HepG2 (cell line): ENCODE results near the gene NHSL1. TPM values are rescaled to one million over a fixed set of nuclear protein-coding genes. Genes with fewer than 3 reads are reported as not detected.

ENCODE experiments used
- ATAC-seq: fragments of 200-7000 bp; cut with Tn5 transposase; 3 replicates; pipeline ENCODE4 v1.9.1; 2020; ENCODE audit warnings: mild to moderate bottlenecking, moderate library complexity
- BruUV-seq: library from RNA; stranded (reverse); fragments of 400-500 nt; replicated peaks from 2 replicates; lab custom pipeline; 2021; lab: Mats Ljungman, UMichigan
- CTCF ChIA-PET: fragments of 300-600 bp; formaldehyde crosslinking; extraction: SDS; loops from one replicate; lab custom pipeline; 2021; ENCODE audit warnings: low total read pairs, inconsistent platforms, low intra/inter-chr PET ratio; lab: Yijun Ruan, JAX
- POLR2A ChIA-PET: fragments of 350-600 bp; sonication (Branson Sonifier 250); formaldehyde crosslinking; loops from one replicate; lab custom pipeline; 2020; ENCODE audit warnings: antibody characterized with exemption, inconsistent platforms; lab: Yijun Ruan, JAX
- DNase-seq: peaks from one replicate; pipeline ENCODE4 v3.0.0-alpha.2; 2015; ENCODE audit warnings: low spot score
- FAIRE-seq: peaks from 3 replicates; lab custom pipeline; 2011; peaks lifted over from hg19 to GRCh38; lab: Jason Lieb, UNC
- H2AFZ ChIP-seq: one replicate; pipeline ENCODE4 v1.6.1; 2011; ENCODE audit warnings: low read length, inconsistent platforms
- H3K27ac ChIP-seq: fragments of 300-600 bp; 3 replicates; pipeline ENCODE4 v1.8.0; 2011; ENCODE audit warnings: mixed run types, mild to moderate bottlenecking, mixed read lengths, low read length, inconsistent platforms; ENCODE audit not compliant: insufficient read depth; ENCODE audit errors: extremely low read length
- H3K27me3 ChIP-seq, 2 experiments: fragments of 200-600 bp in 1 of 2; 2 replicates in 1 of 2; 3 replicates in 1 of 2; pipeline versions ENCODE4 v1.6.0 to v1.8.0; 2011; ENCODE audit warnings: low read length in 2 of 2, mild to moderate bottlenecking in 2 of 2, moderate library complexity in 2 of 2, inconsistent platforms in 1 of 2; ENCODE audit not compliant: insufficient read depth in 2 of 2, control insufficient read depth in 1 of 2
- H3K36me3 ChIP-seq, 2 experiments: fragments of 200-600 bp in 1 of 2; replicated peaks in 1 of 2; 2 replicates in 1 of 2; 3 replicates in 1 of 2; pipeline versions ENCODE4 v1.5.1 to v1.8.0; 2011; ENCODE audit warnings: low read length in 2 of 2, inconsistent platforms in 1 of 2; ENCODE audit not compliant: insufficient read depth in 2 of 2, control insufficient read depth in 1 of 2
- H3K4me1 ChIP-seq: 2 replicates; pipeline ENCODE4 v1.5.1; 2012; ENCODE audit warnings: low read length, inconsistent platforms; ENCODE audit not compliant: insufficient read depth
- H3K4me2 ChIP-seq: 2 replicates; pipeline ENCODE4 v1.6.0; 2011; ENCODE audit warnings: low read depth, low read length, inconsistent platforms
- H3K4me3 ChIP-seq, 3 experiments: fragments of 200-600 bp in 1 of 3; sonication (generic), shearing (Covaris generic) in 1 of 3; replicated peaks in 1 of 3; 2 replicates each; pipeline ENCODE4 v1.5.1; 2011 to 2016; ENCODE audit warnings: low read length in 3 of 3, inconsistent platforms in 2 of 3, low read depth in 2 of 3, mild to moderate bottlenecking in 2 of 3, control low read depth in 1 of 3, mixed read lengths in 1 of 3; ENCODE audit not compliant: insufficient read depth in 1 of 3
- H3K79me2 ChIP-seq: one replicate; pipeline ENCODE4 v1.6.1; 2011; ENCODE audit warnings: low read length, inconsistent platforms; ENCODE audit not compliant: insufficient read depth
- H3K9ac ChIP-seq: 2 replicates; pipeline ENCODE4 v1.6.0; 2011; ENCODE audit warnings: mild to moderate bottlenecking, low read depth, low read length, inconsistent platforms; ENCODE audit not compliant: insufficient read depth
- H3K9me3 ChIP-seq: 2 replicates; pipeline ENCODE4 v1.5.1; 2012; ENCODE audit warnings: mild to moderate bottlenecking, low read length
- H4K20me1 ChIP-seq: 2 replicates; pipeline ENCODE4 v1.6.0; 2011; ENCODE audit warnings: inconsistent platforms, mild to moderate bottlenecking, low read length, moderate library complexity; ENCODE audit not compliant: insufficient read depth
- ELF3 ChIP-seq: IDR thresholded peaks from 2 replicates; pipeline ENCODE4 v1.6.1; 2016; ENCODE audit warnings: missing genetic modification reagents, missing compliant biosample characterization
- GMEB1 ChIP-seq: sonication (generic); formaldehyde crosslinking; IDR thresholded peaks from 2 replicates; pipeline ENCODE4 v1.5.1; 2020; ENCODE audit warnings: missing genetic modification reagents, mild to moderate bottlenecking, borderline replicate concordance
- HNRNPL ChIP-seq: fragments of 200-400 bp; formaldehyde crosslinking; IDR thresholded peaks from 2 replicates; pipeline ENCODE4 v1.6.1; 2017; ENCODE audit warnings: mild to moderate bottlenecking, low read depth, low read length
- HNRNPUL1 ChIP-seq: fragments of 200-400 bp; formaldehyde crosslinking; IDR thresholded peaks from 2 replicates; pipeline ENCODE4 v1.6.1; 2017; ENCODE audit warnings: low read depth, mild to moderate bottlenecking, low read length, moderate library complexity
- NFE2 ChIP-seq: sonication (generic); formaldehyde crosslinking; IDR thresholded peaks from 2 replicates; pipeline ENCODE4 v1.4.0; 2020; ENCODE audit warnings: missing genetic modification reagents
- RXRB ChIP-seq: IDR thresholded peaks from 2 replicates; pipeline ENCODE4 v1.6.1; 2016; ENCODE audit warnings: borderline replicate concordance, missing genetic modification reagents, missing compliant biosample characterization
- SOX6 ChIP-seq, 2 experiments: fragments of 450-650 bp in 1 of 2; sonication (generic) in 1 of 2; formaldehyde crosslinking in 1 of 2; IDR thresholded peaks; 2 replicates each; pipeline versions ENCODE4 v1.4.0 to v1.6.1; 2017 to 2020; ENCODE audit warnings: antibody characterized with exemption in 1 of 2, mild to moderate bottlenecking in 1 of 2, missing genetic modification reagents in 1 of 2
- STAT6 ChIP-seq: sonication (generic); formaldehyde crosslinking; IDR thresholded peaks from 2 replicates; pipeline ENCODE4 v1.4.0; 2020; ENCODE audit warnings: missing genetic modification reagents, mild to moderate bottlenecking, borderline replicate concordance
- TEAD3 ChIP-seq: optimal IDR thresholded peaks from 2 replicates; pipeline ENCODE3; 2016; ENCODE audit warnings: borderline replicate concordance
- U2AF1 ChIP-seq: fragments of 200-400 bp; formaldehyde crosslinking; optimal IDR thresholded peaks from 2 replicates; pipeline ENCODE3; 2017; ENCODE audit warnings: mild to moderate bottlenecking, low read depth, low read length
- ZFAT ChIP-seq: sonication (generic); formaldehyde crosslinking; conservative IDR thresholded peaks from 2 replicates; pipeline ENCODE4 v1.8.1; 2023; ENCODE audit warnings: missing genetic modification reagents, inconsistent platforms
- ZNF382 ChIP-seq: sonication (generic); formaldehyde crosslinking; IDR thresholded peaks from 2 replicates; pipeline ENCODE4 v1.5.0; 2020; ENCODE audit warnings: missing genetic modification reagents, mild to moderate bottlenecking, borderline replicate concordance
- ZNF543 ChIP-seq: sonication (generic); formaldehyde crosslinking; IDR thresholded peaks from 2 replicates; pipeline ENCODE4 v1.4.0; 2020; ENCODE audit warnings: mild to moderate bottlenecking, missing genetic modification reagents
- ZNF556 ChIP-seq: sonication (generic); formaldehyde crosslinking; IDR thresholded peaks from 2 replicates; pipeline ENCODE4 v1.4.0; 2020; ENCODE audit warnings: mild to moderate bottlenecking, missing genetic modification reagents, borderline replicate concordance
- ZNF740 ChIP-seq: sonication (generic); formaldehyde crosslinking; IDR thresholded peaks from 2 replicates; pipeline ENCODE4 v1.4.0; 2020; ENCODE audit warnings: missing genetic modification reagents
- ZNF800 ChIP-seq: sonication (generic); formaldehyde crosslinking; IDR thresholded peaks from 2 replicates; pipeline ENCODE4 v1.4.0; 2020; ENCODE audit warnings: missing genetic modification reagents
- ZSCAN29 ChIP-seq: sonication (generic); formaldehyde crosslinking; conservative IDR thresholded peaks from 2 replicates; pipeline ENCODE4 v1.4.0; 2020; ENCODE audit warnings: mild to moderate bottlenecking, missing genetic modification reagents
- WGBS: methylation state at CpG from one replicate; pipeline ENCODE4 v1.1.6; 2017; ENCODE audit warnings: low lambda C conversion rate; 5-methylcytosine and 5-hydroxymethylcytosine counted together
- in situ Hi-C: cut with HindIII; loops from 2 replicates; pipeline ENCODE4 v1.10.0; 2017; ENCODE audit warnings: low pct_unique_long_range_greater_than_20kb; ENCODE audit not compliant: extremely low pct_ligation_motif_present
- intact Hi-C: fragments of 100-400 bp; cut with micrococcal nuclease; formaldehyde crosslinking; loops from one replicate; pipeline ENCODE4 v1.10.0; 2022; ENCODE audit not compliant: unreplicated experiment
- polyA plus RNA-seq, 8 experiments: library from polyadenylated mRNA; depleted of rRNA in 3 of 8; stranded (reverse) in 7 of 8; unstranded in 1 of 8; fragments of >200 nt; fragmentation: Illumina TruSeq in 4 of 8; extraction: Trizol in 4 of 8; gene quantifications; 2 replicates each; pipeline versions ENCODE4 v1.2.1 to v1.2.3, GENCODE V29; 2011 to 2016; ENCODE audit warnings: low read depth in 4 of 8, missing spikeins in 1 of 8, mixed read lengths in 1 of 8; ENCODE audit not compliant: insufficient read depth in 1 of 8
- total RNA-seq, 5 experiments: library from RNA; depleted of rRNA; stranded (reverse); fragments of >200 nt; fragmentation: Illumina TruSeq; extraction: Trizol; gene quantifications; 2 replicates each; pipeline ENCODE4 v1.2.3, GENCODE V29; 2016; ENCODE audit warnings: low read depth in 1 of 5

Gene NHSL1
- total and polyA plus RNA-seq, 2 of the 13 experiments (the other 11 are each of a cell fraction or from before 2014, with no cell fraction given): 24.9 to 53.6 TPM

- no peak overlapping the region for H3K9ac ChIP-seq
- in situ Hi-C loops (loop anchor here (10.0 kb wide), 1 partner anchor 292 kb away; no protein-coding TSS in a partner anchor), intact Hi-C loops (no loop called here)
- 98% methylated on average over 2 of the region's 2 CpGs for WGBS
- POLR2A ChIA-PET: no interaction called here
- H3K4me2 ChIP-seq: no peak overlapping the region
- ATAC-seq (no peak), FAIRE-seq (no peak), DNase-seq (no peak)
- no peaks in the 10 kb centered on the region for H4K20me1 ChIP-seq
- no peaks in the 10 kb centered on the region for H3K9me3 ChIP-seq
- no peaks in the 10 kb centered on the region; a peak in 2 of 5 replicates for H3K27me3 ChIP-seq
- H3K4me1 ChIP-seq: peaks cover 26% of the 10 kb centered on the region
- H2AFZ ChIP-seq: no peak overlapping the region
- peaks cover 17 to 54% of the 10 kb centered on the region in 2 experiments for H3K36me3 ChIP-seq
- H3K27ac ChIP-seq: no peak overlapping the region
- no peak overlapping the region for H3K4me3 ChIP-seq
- H3K79me2 ChIP-seq: peaks cover 8% of the 10 kb centered on the region
- TF ChIP-seq STAT6 (CRISPR knock-in tag): no peak
- no peak for TF ChIP-seq SOX6 (IDR thresholded peaks at IDR 0.05)
- TF ChIP-seq SOX6 (CRISPR knock-in tag; IDR thresholded peaks at IDR 0.05): no peak
- TF ChIP-seq ZNF556: no peak
- no peak for TF ChIP-seq GMEB1 (CRISPR knock-in tag)
- no peak for TF ChIP-seq ZNF543 (CRISPR knock-in tag)
- no peak for TF ChIP-seq RXRB (CRISPR knock-in tag)
- TF ChIP-seq ZNF740 (CRISPR knock-in tag): no peak
- no peak for TF ChIP-seq HNRNPL
- no peak for TF ChIP-seq TEAD3 (CRISPR knock-in tag)
- no peak for TF ChIP-seq ELF3
- TF ChIP-seq ZSCAN29: no peak
- no peak for TF ChIP-seq ZNF800
- TF ChIP-seq ZNF382 (CRISPR knock-in tag): no peak
- TF ChIP-seq ZFAT (CRISPR knock-in tag): no peak
- TF ChIP-seq HNRNPUL1: no peak
- TF ChIP-seq NFE2 (CRISPR knock-in tag): no peak
- no peak for TF ChIP-seq U2AF1
- no TSS peak for BruUV-seq
- CTCF ChIA-PET: no interaction called here
These were observed 92.9 kb downstream of the NHSL1 start for GRCh38 chr6:138406443-138406842.
